HG02938 (cell line): ENCODE results near the gene LRRFIP1.
A peak's percentile ranks its signal among the peaks of the same experiment; 100 is the strongest.
"Not testable (repeated sequence)": the region's sequence is repeated elsewhere in the genome, so short reads cannot be mapped to it uniquely, and the experiment has no call there.

ENCODE experiments used
- ATAC-seq: cut with Tn5 transposase; IDR thresholded peaks from one replicate; pipeline ENCODE4 v1.9.1; 2021; ENCODE audit warnings: mild to moderate bottlenecking, moderate library complexity; ENCODE audit not compliant: unreplicated experiment

LRRFIP1 gene

GRCh38 chr2:237597196-237598145 is 29.9 kb upstream of the LRRFIP1 start:
- no peak for ATAC-seq

- ATAC-seq, result no peak
These were observed 28.7 kb upstream of the LRRFIP1 start for GRCh38 chr2:237598468-237599208.

DNA sequence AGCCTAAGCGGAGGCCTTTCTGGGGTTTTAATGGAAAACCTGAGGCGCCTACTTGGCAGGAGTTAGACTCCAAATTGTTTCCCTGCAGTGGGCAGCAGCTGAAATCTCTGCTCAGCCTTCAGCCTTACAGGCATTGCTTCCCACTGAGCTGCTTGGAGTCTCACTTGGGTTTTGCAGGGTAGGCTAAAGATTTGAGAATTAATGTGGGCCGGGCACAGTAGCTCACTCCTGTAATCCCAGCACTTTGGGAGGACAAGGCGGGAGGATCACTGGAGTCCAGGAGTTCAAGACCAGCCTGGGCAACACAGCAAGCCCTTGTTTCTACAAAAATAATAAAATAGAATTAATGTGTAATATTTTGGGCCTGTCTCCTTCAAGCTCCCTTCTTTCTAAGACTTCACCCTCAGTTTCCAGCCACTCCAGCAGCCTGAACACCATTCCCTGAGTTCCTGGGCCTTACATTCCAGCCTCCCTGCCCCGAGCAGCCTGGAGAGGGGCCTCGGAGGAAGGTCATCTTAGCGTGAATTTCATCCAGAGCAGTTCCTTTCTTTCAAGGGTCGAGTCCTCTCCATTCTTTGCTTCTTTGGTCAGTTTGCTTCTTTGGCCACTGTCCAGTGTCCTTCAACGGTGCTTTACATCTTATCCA is 27.8 kb upstream of the LRRFIP1 start:
- no peak for ATAC-seq

GRCh38 chr2:237600205-237600846 is 27.1 kb upstream of the LRRFIP1 start:
- no peak for ATAC-seq

DNA sequence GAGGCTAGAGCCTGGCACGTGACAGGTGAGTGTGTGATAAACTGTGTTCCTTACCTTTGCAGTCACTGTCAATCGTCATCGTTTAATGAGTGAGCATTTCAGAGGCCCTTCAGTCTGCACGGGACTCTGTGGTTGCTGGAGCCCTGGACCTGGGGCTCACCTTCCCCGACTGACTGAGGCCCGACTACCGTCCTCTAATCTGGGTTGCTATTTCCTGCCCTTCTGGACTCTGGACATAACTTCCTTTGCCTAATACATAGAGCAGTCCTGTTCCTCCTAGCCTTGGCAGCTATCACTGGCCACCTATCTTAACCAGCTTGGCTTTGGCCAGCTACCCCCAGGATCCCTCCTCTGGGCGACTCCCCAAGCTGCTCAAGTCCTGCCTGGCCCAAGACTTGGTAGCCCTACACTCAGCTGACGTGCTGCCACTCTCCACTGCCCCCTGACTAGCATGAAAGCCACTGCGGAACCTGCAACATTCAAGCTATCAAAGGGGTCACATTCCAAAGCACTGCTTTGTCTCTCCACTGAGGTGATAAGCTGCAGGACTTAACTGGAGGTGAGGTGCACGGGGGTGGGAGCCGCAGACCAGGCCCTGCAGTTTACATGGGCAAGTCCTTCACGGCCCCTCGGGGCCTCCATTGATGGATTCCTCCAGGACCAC is 25.8 kb upstream of the LRRFIP1 start:
- no peak for ATAC-seq

- no peak for ATAC-seq
These were observed 25.0 kb upstream of the LRRFIP1 start for GRCh38 chr2:237602409-237602808.

- no peak for ATAC-seq
These were observed 24.2 kb upstream of the LRRFIP1 start for GRCh38 chr2:237603049-237603717.

- peak; percentile 75 for ATAC-seq
These were observed 23.5 kb upstream of the LRRFIP1 start for GRCh38 chr2:237603718-237604362.

GRCh38 chr2:237604391-237604790 is 23.0 kb upstream of the LRRFIP1 start:
- ATAC-seq, result no peak

DNA sequence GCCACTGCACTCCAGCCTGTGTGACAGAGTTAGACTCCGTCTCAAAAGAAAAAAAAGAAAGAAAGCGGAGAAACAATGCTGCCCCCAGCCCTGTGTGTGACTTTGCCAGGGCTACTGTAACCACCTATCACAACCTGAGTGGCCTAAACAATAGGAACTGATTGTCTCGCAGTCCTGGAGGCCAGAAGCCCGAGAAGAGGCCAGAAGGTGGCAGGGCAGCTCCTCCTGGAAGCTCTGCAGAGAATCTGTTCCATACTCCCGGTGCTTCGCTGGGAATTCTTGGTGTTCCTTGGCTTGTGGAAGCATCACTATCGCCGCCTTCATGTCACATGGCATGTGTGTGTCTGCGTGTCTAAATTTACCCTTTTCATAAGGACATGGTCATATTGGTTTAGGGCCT is 22.4 kb upstream of the LRRFIP1 start:
- ATAC-seq, result no peak

DNA sequence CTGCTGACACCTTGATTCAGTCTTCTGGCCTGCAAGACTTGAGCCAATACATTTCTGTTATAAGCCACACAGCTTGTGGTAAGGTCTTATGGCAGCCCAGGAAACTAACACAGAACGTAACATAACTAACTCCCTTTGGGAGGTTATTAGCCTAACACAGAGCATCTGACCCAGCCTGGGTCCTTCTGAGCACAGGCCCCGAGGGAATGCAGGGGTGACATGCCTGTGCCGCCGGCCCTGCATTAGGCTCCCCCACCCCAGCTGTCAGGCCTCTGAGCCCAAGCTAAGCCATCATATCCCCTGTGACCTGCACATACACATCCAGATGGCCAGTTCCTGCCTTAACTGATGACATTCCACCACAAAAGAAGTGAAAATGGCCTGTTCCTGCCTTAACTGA is 20.9 kb upstream of the LRRFIP1 start:
- ATAC-seq, result not testable (repeated sequence)

GRCh38 chr2:237612527-237613357 is 14.6 kb upstream of the LRRFIP1 start:
- ATAC-seq, result no peak

DNA sequence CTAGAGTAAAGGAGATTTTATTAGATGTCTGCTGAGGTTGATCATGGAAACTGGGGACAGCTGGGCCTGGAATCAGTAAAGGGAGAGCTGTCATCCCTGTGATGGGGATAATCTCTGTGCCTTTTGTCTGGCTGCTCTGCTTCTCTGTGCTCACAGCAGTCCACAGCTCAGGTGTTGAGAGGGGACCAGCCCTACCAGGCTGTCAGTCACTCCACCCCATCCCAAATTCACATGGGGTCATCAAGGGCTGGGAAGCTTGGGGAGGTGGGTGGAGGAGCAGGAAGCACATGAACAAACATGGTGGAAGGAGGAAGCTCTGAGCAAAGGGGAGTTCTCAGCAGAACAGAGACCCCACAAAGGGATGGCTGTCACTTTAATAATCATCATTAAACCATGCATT is 13.7 kb upstream of the LRRFIP1 start:
- no peak for ATAC-seq

- no peak for ATAC-seq
These were observed 13.2 kb upstream of the LRRFIP1 start for GRCh38 chr2:237614151-237614720.

GRCh38 chr2:237615631-237616249 is 11.6 kb upstream of the LRRFIP1 start:
- no peak for ATAC-seq

DNA sequence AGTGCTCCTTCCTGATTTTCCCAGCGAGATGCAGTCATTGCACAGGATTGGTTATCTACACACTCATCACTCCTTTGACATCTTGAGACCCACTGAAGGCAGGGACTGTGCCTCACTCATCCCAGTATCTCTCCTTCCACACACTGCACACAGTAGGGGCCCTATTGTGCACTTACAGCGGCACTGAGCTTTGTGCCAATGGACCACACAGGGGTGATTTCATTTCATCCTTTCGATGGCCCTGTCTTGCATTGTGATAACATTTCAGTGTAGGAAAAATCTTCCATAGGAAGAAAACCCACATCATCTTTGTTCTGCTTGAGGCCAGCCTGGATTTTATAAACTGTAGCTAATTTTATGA is 11.0 kb upstream of the LRRFIP1 start:
- no peak for ATAC-seq

GRCh38 chr2:237616734-237617586 is 10.4 kb upstream of the LRRFIP1 start:
- ATAC-seq, result no peak
